Lower lobe of right lung (tissue), 2 donors: ENCODE data around the gene PLEKHA5. TPM values are rescaled to one million over a fixed set of nuclear protein-coding genes. Genes with fewer than 3 reads are reported as not detected.
"Not testable (repeated sequence)": the region's sequence is repeated elsewhere in the genome, so short reads cannot be mapped to it uniquely, and the experiment has no call there.

Experiments
- ATAC-seq, 2 donors: fragments of 200-7000 bp; cut with Tn5 transposase; one replicate each; pipeline ENCODE4 v1.9.1; 2020 to 2022; ENCODE audit warnings: mild to moderate bottlenecking in 2 of 2, moderate library complexity in 2 of 2
- DNase-seq: peaks from one replicate; pipeline ENCODE4 v3.0.0-alpha.2; 2020
- H3K27ac ChIP-seq: fragments of 200-600 bp; one replicate; pipeline ENCODE4 v1.8.0; 2022
- H3K27me3 ChIP-seq: fragments of 200-600 bp; one replicate; pipeline ENCODE4 v1.8.0; 2022; ENCODE audit warnings: low read depth
- H3K36me3 ChIP-seq: fragments of 200-600 bp; one replicate; pipeline ENCODE4 v1.8.0; 2022; ENCODE audit warnings: mild to moderate bottlenecking
- H3K4me1 ChIP-seq: fragments of 200-600 bp; one replicate; pipeline ENCODE4 v1.8.0; 2022
- H3K4me3 ChIP-seq: fragments of 200-600 bp; one replicate; pipeline ENCODE4 v1.8.0; 2022; ENCODE audit warnings: mild to moderate bottlenecking
- H3K9me3 ChIP-seq: fragments of 200-600 bp; one replicate; pipeline ENCODE4 v1.8.0; 2022
- CTCF ChIP-seq: fragments of 200-600 bp; IDR thresholded peaks from one replicate; pipeline ENCODE4 v1.8.0; 2022; ENCODE audit warnings: antibody characterized with exemption, mild to moderate bottlenecking
- intact Hi-C: fragments of 100-400 bp; cut with DNase I; formaldehyde crosslinking; loops from one replicate; pipeline ENCODE4 v1.11.0; 2022
- total RNA-seq: library from RNA; stranded (reverse); fragmentation: NEBNext Ultra II Directional; extraction: Animal tissue kit (Norgen Biotek cat#: 25700); gene quantifications from one replicate; pipeline ENCODE4 v1.2.1, GENCODE V29; 2021
- donor health status: DM: no; HTN: yes; CAD: no; lungs with severe emphysema.

PLEKHA5 gene
- total RNA-seq, 1 donor from 2014 or later = 29.2 TPM

GRCh38 chr12:19410629-19411185 lies 281.2 kb downstream of the PLEKHA5 start:
- ATAC-seq (peak in 1 of 2 donors; percentile 47), DNase-seq (no peak)
- H3K27me3 ChIP-seq = no peaks in the 10 kb centered on the region
- H3K9me3 ChIP-seq = no peaks in the 10 kb centered on the region
- no peak overlapping the region for H3K27ac ChIP-seq
- no peak overlapping the region for H3K4me3 ChIP-seq
- H3K36me3 ChIP-seq = no peaks in the 10 kb centered on the region
- TF ChIP-seq CTCF = no peak
- peaks cover 5% of the 10 kb centered on the region for H3K4me1 ChIP-seq
- intact Hi-C loops = no loop called here

GRCh38 chr12:19411234-19412204 lies 282.0 kb downstream of the PLEKHA5 start:
- Histone ChIP-seq H3K4me3 (no peak overlapping the region), H3K36me3 (no peaks in the 10 kb centered on the region), H3K27me3 (no peaks in the 10 kb centered on the region), H3K9me3 (no peaks in the 10 kb centered on the region), H3K27ac (no peak overlapping the region), H3K4me1 (peaks cover 5% of the 10 kb centered on the region)
- TF ChIP-seq CTCF = no peak
- ATAC-seq (no peak), DNase-seq (no peak)
- intact Hi-C loops = no loop called here

GRCh38 chr12:19412844-19413243 lies 283.3 kb downstream of the PLEKHA5 start:
- Histone ChIP-seq H3K4me3 (no peak overlapping the region), H3K4me1 (peaks cover 5% of the 10 kb centered on the region), H3K27ac (no peak overlapping the region), H3K27me3 (no peaks in the 10 kb centered on the region), H3K36me3 (no peaks in the 10 kb centered on the region), H3K9me3 (no peaks in the 10 kb centered on the region)
- DNase-seq (no peak), ATAC-seq (no peak)
- TF ChIP-seq CTCF = no peak
- intact Hi-C loops = no loop called here

- H3K9me3 ChIP-seq, intact Hi-C loops, ATAC-seq: not testable (repeated sequence)
Observed at GRCh38 chr12:19413582-19413981, 284.0 kb downstream of the PLEKHA5 start.

GRCh38 chr12:19415563-19415962 lies 286.0 kb downstream of the PLEKHA5 start:
- no peak for ATAC-seq

More at GRCh38 chr12:19413582-19413981, 284.0 kb downstream of the PLEKHA5 start:
- not testable (repeated sequence) for H3K36me3 ChIP-seq, H3K27me3 ChIP-seq, DNase-seq, H3K4me1 ChIP-seq, H3K27ac ChIP-seq, H3K4me3 ChIP-seq

More at GRCh38 chr12:19415563-19415962, 286.0 kb downstream of the PLEKHA5 start:
- Histone ChIP-seq H3K9me3 (no peaks in the 10 kb centered on the region), H3K4me1 (peaks cover 4% of the 10 kb centered on the region), H3K27ac (no peak overlapping the region), H3K4me3 (no peak overlapping the region), H3K36me3 (no peaks in the 10 kb centered on the region), H3K27me3 (no peaks in the 10 kb centered on the region)
- TF ChIP-seq CTCF = no peak
- intact Hi-C loops = no loop called here
- DNase-seq = no peak
